Endothelial cell (in vitro differentiated cells): ENCODE measurements around the gene DMXL2. TPM values are rescaled to one million over a fixed set of nuclear protein-coding genes. Genes with fewer than 3 reads are reported as not detected.
"Not testable (repeated sequence)": the region's sequence is repeated elsewhere in the genome, so short reads cannot be mapped to it uniquely, and the experiment has no call there.

Source experiments
- DNase-seq: peaks from one replicate; pipeline ENCODE4 v3.0.0; 2021; ENCODE audit warnings: low spot score
- H3K27ac Mint-ChIP-seq: one replicate; pipeline ENCODE4 v1.8.0; 2021; ENCODE audit warnings: mixed read lengths, inconsistent platforms; ENCODE audit not compliant: unreplicated experiment
- H3K27me3 Mint-ChIP-seq: one replicate; pipeline ENCODE4 v1.8.0; 2021; ENCODE audit warnings: mild to moderate bottlenecking, moderate library complexity, mixed read lengths, inconsistent platforms; ENCODE audit not compliant: unreplicated experiment
- H3K36me3 Mint-ChIP-seq: one replicate; pipeline ENCODE4 v1.8.0; 2021; ENCODE audit warnings: mild to moderate bottlenecking, low read depth, mixed read lengths, inconsistent platforms; ENCODE audit not compliant: unreplicated experiment
- H3K4me1 Mint-ChIP-seq: one replicate; pipeline ENCODE4 v1.8.0; 2021; ENCODE audit warnings: mild to moderate bottlenecking, mixed read lengths, inconsistent platforms; ENCODE audit not compliant: unreplicated experiment
- H3K4me3 Mint-ChIP-seq: one replicate; pipeline ENCODE4 v1.8.0; 2021; ENCODE audit warnings: mild to moderate bottlenecking, mixed read lengths, inconsistent platforms; ENCODE audit not compliant: unreplicated experiment
- H3K9me3 Mint-ChIP-seq: one replicate; pipeline ENCODE4 v1.8.0; 2021; ENCODE audit warnings: mixed read lengths, inconsistent platforms; ENCODE audit not compliant: unreplicated experiment
- CTCF ChIP-seq: fragments of 200-600 bp; sonication (generic); IDR thresholded peaks from one replicate; pipeline ENCODE4 v1.5.0; 2021; ENCODE audit warnings: antibody characterized with exemption; ENCODE audit not compliant: unreplicated experiment
- total RNA-seq: library from RNA; stranded (reverse); fragmentation: NEBNext Ultra II Directional; extraction: Animal tissue kit (Norgen Biotek cat#: 25700); gene quantifications from one replicate; pipeline ENCODE4 v1.2.1, GENCODE V29; 2021; ENCODE audit not compliant: unreplicated experiment

The DMXL2 gene
- total RNA-seq, 1 donor from 2014 or later = 33.1 TPM

GRCh38 chr15:51443282-51443914 lies 179.2 kb downstream of the DMXL2 start:
- Mint-ChIP-seq H3K4me1 (no peaks in the 10 kb centered on the region), H3K27me3 (no peaks in the 10 kb centered on the region), H3K9me3 (no peaks in the 10 kb centered on the region), H3K4me3 (no peak overlapping the region), H3K36me3 (peaks cover 16% of the 10 kb centered on the region), H3K27ac (no peak overlapping the region)
- no peak for TF ChIP-seq CTCF
- no peak for DNase-seq

- Mint-ChIP-seq H3K4me1 (no peaks in the 10 kb centered on the region), H3K4me3 (no peak overlapping the region), H3K27ac (no peak overlapping the region), H3K9me3 (no peaks in the 10 kb centered on the region), H3K27me3 (no peaks in the 10 kb centered on the region), H3K36me3 (peaks cover 5% of the 10 kb centered on the region)
- DNase-seq = no peak
- no peak for TF ChIP-seq CTCF
Observed at GRCh38 chr15:51438526-51438925, 184.0 kb downstream of the DMXL2 start.

- DNase-seq = no peak
- no peak overlapping the region for H3K27ac Mint-ChIP-seq
- no peak overlapping the region for H3K4me3 Mint-ChIP-seq
- no peaks in the 10 kb centered on the region for H3K36me3 Mint-ChIP-seq
- no peaks in the 10 kb centered on the region for H3K4me1 Mint-ChIP-seq
- no peaks in the 10 kb centered on the region for H3K9me3 Mint-ChIP-seq
- H3K27me3 Mint-ChIP-seq = no peaks in the 10 kb centered on the region
- no peak for TF ChIP-seq CTCF
Observed at GRCh38 chr15:51425517-51426040, 197.0 kb downstream of the DMXL2 start.

DNA sequence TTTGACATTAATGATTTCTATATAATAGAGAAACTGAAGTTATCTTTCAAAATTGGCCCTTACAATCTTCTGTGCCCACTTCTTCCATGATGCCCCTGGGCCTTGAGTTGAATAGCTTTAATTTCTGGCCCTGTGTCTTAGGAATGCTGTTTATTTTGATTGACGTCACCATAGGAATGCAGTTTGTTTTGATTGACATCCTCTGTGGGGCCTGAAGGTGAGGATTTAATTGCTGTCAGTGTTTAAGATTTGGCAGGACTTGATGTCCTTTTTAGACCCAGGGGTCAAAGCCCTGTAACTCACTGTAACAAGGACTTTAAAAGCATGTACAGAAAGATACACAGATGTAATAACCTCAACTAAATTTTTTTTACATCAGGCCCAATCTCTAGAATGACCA lies 197.8 kb downstream of the DMXL2 start:
- H3K4me1 Mint-ChIP-seq = no peaks in the 10 kb centered on the region
- H3K9me3 Mint-ChIP-seq = no peaks in the 10 kb centered on the region
- no peak overlapping the region for H3K27ac Mint-ChIP-seq
- no peaks in the 10 kb centered on the region for H3K27me3 Mint-ChIP-seq
- TF ChIP-seq CTCF = no peak
- H3K4me3 Mint-ChIP-seq = no peak overlapping the region
- DNase-seq = no peak
- no peaks in the 10 kb centered on the region for H3K36me3 Mint-ChIP-seq

- H3K27ac Mint-ChIP-seq, H3K9me3 Mint-ChIP-seq, H3K4me1 Mint-ChIP-seq, H3K4me3 Mint-ChIP-seq, DNase-seq, H3K27me3 Mint-ChIP-seq, H3K36me3 Mint-ChIP-seq: not testable (repeated sequence)
Observed at GRCh38 chr15:51423040-51423439, 199.5 kb downstream of the DMXL2 start.
